K562 (cell line): ENCODE measurements around the gene TAAR9. TPM values are rescaled to one million over a fixed set of nuclear protein-coding genes. Genes with fewer than 3 reads are reported as not detected.

Experiments used
- ATAC-seq: fragments of 200-7000 bp; cut with Tn5 transposase; 3 replicates; pipeline ENCODE4 v1.9.1; 2020; ENCODE audit warnings: moderate library complexity
- BruUV-seq: library from RNA; stranded (reverse); fragments of 400-500 nt; replicated peaks from 2 replicates; lab custom pipeline; 2021; lab: Mats Ljungman, UMichigan
- CTCF ChIA-PET: fragments of 300-600 bp; formaldehyde crosslinking; extraction: SDS; loops from one replicate; lab custom pipeline; 2021; ENCODE audit warnings: low intra/inter-chr PET ratio; lab: Yijun Ruan, JAX
- POLR2A ChIA-PET: fragments of 300-600, 350-650 bp; sonication (Branson Sonifier 250); formaldehyde crosslinking; extraction: SDS; loops from one replicate; lab custom pipeline; 2021; ENCODE audit warnings: antibody characterized with exemption, inconsistent platforms; lab: Yijun Ruan, JAX
- DNase-seq, 4 experiments: peaks; one replicate each; pipeline versions ENCODE4 v3.0.0 to v3.0.0-alpha.2; 2011 to 2018; ENCODE audit warnings: low spot score in 3 of 4, mixed read lengths in 3 of 4; ENCODE audit errors: extremely low read depth in 1 of 4
- FAIRE-seq: peaks from 2 replicates; lab custom pipeline; 2011; peaks lifted over from hg19 to GRCh38; lab: Jason Lieb, UNC
- H2AFZ ChIP-seq: 2 replicates; pipeline ENCODE4 v1.6.0; 2011; ENCODE audit warnings: low read depth, low read length, control low read depth, inconsistent platforms
- H3K27ac ChIP-seq: fragments of 200-600 bp; 3 replicates; pipeline ENCODE4 v1.8.0; 2011; ENCODE audit warnings: low read depth, mild to moderate bottlenecking, control low read depth, inconsistent platforms, low read length, moderate library complexity, mixed read lengths; ENCODE audit errors: extremely low read depth
- H3K27me3 ChIP-seq, 2 experiments: fragments of 300-600 bp in 1 of 2; 2 replicates in 1 of 2; 3 replicates in 1 of 2; pipeline versions ENCODE4 v1.6.0 to v1.8.0; 2011; ENCODE audit warnings: inconsistent platforms in 2 of 2, low read length in 2 of 2, mild to moderate bottlenecking in 1 of 2, mixed read lengths in 1 of 2, moderate library complexity in 1 of 2; ENCODE audit not compliant: control insufficient read depth in 2 of 2, insufficient read depth in 2 of 2
- H3K36me3 ChIP-seq: fragments of 300-600 bp; 3 replicates; pipeline ENCODE4 v1.8.0; 2011; ENCODE audit warnings: mild to moderate bottlenecking, low read length, inconsistent platforms; ENCODE audit not compliant: control insufficient read depth, insufficient read depth
- H3K4me1 ChIP-seq, 2 experiments: fragments of 200-600 bp in 1 of 2; replicated peaks in 1 of 2; 2 replicates in 1 of 2; 3 replicates in 1 of 2; pipeline versions ENCODE4 v1.5.1 to v1.8.0; 2011; ENCODE audit warnings: inconsistent platforms in 2 of 2, low read length in 2 of 2, mild to moderate bottlenecking in 1 of 2, mixed read lengths in 1 of 2, moderate library complexity in 1 of 2; ENCODE audit not compliant: control insufficient read depth in 2 of 2, insufficient read depth in 2 of 2
- H3K4me2 ChIP-seq: 2 replicates; pipeline ENCODE4 v1.6.1; 2011; ENCODE audit warnings: low read length, control low read depth, inconsistent platforms, mixed read lengths; ENCODE audit not compliant: insufficient read depth
- H3K4me3 ChIP-seq: fragments of 200-600 bp; sonication (generic), shearing (Covaris generic); 2 replicates; pipeline ENCODE4 v1.5.1; 2016; ENCODE audit warnings: control low read depth, inconsistent platforms
- H3K79me2 ChIP-seq: fragments of 200-600 bp; 3 replicates; pipeline ENCODE4 v1.8.0; 2011; ENCODE audit warnings: low read length, inconsistent platforms; ENCODE audit not compliant: control insufficient read depth, insufficient read depth
- H3K9ac ChIP-seq, 2 experiments: 2 replicates each; pipeline versions ENCODE4 v1.6.0 to v1.6.1; 2011; ENCODE audit warnings: low read depth in 2 of 2, low read length in 2 of 2, control low read depth in 1 of 2, inconsistent platforms in 1 of 2, mild to moderate bottlenecking in 1 of 2, mixed read lengths in 1 of 2; ENCODE audit not compliant: insufficient read depth in 1 of 2
- H3K9me1 ChIP-seq: one replicate; pipeline ENCODE4 v1.6.0; 2011; ENCODE audit warnings: inconsistent platforms, mild to moderate bottlenecking, low read length, moderate library complexity; ENCODE audit not compliant: control insufficient read depth, insufficient read depth
- H3K9me3 ChIP-seq: replicated peaks from 2 replicates; pipeline ENCODE4 v1.5.1; 2011; ENCODE audit warnings: low read depth, low read length, inconsistent platforms; ENCODE audit not compliant: control insufficient read depth, insufficient read depth
- H4K20me1 ChIP-seq: replicated peaks from 2 replicates; pipeline ENCODE4 v1.6.1; 2011; ENCODE audit warnings: low read length, inconsistent platforms, mixed read lengths; ENCODE audit not compliant: control insufficient read depth, insufficient read depth
- CLOCK ChIP-seq: fragments of 250-450 bp; sonication (Bioruptor Pico); IDR thresholded peaks from 2 replicates; pipeline ENCODE4 v1.4.0; 2020; ENCODE audit warnings: mild to moderate bottlenecking, moderate library complexity, borderline replicate concordance
- FIP1L1 ChIP-seq: fragments of 200-400 bp; formaldehyde crosslinking; IDR thresholded peaks from 2 replicates; pipeline ENCODE4 v1.6.1; 2018; ENCODE audit warnings: mild to moderate bottlenecking, low read depth, low read length; ENCODE audit not compliant: poor library complexity, severe bottlenecking
- FOXM1 ChIP-seq, 2 experiments: fragments of 450-650 bp in 1 of 2; sonication (generic) in 1 of 2; formaldehyde crosslinking in 1 of 2; IDR thresholded peaks; 2 replicates each; pipeline versions ENCODE4 v1.6.1 to v1.9.0; 2017 to 2022; ENCODE audit warnings: low read depth in 2 of 2, mild to moderate bottlenecking in 2 of 2, missing genetic modification reagents in 1 of 2, moderate library complexity in 1 of 2
- MAX ChIP-seq: sonication (generic); formaldehyde crosslinking; IDR thresholded peaks from 2 replicates; pipeline ENCODE4 v1.9.0; 2022; ENCODE audit warnings: mild to moderate bottlenecking, missing genetic modification reagents
- RBFOX2 ChIP-seq: fragments of 200-400 bp; formaldehyde crosslinking; IDR thresholded peaks from 2 replicates; pipeline ENCODE4 v1.6.1; 2017; ENCODE audit warnings: low read depth, mild to moderate bottlenecking, low read length, moderate library complexity
- SIN3B ChIP-seq: fragments of 450-650 bp; IDR thresholded peaks from 2 replicates; pipeline ENCODE4 v1.6.1; 2017; ENCODE audit warnings: low read depth, mild to moderate bottlenecking, moderate library complexity
- THRB ChIP-seq: fragments of 450-650 bp; formaldehyde crosslinking; conservative IDR thresholded peaks from 2 replicates; pipeline ENCODE4 v1.4.0; 2022; ENCODE audit warnings: mild to moderate bottlenecking, missing genetic modification characterization
- USF2 ChIP-seq: sonication (generic); formaldehyde crosslinking; IDR thresholded peaks from 2 replicates; pipeline ENCODE4 v1.5.0; 2020; ENCODE audit warnings: missing genetic modification reagents
- ZBTB12 ChIP-seq: fragments of 250-450 bp; sonication (Bioruptor Pico); IDR thresholded peaks from 2 replicates; pipeline ENCODE4 v1.4.0; 2020
- ZNF12 ChIP-seq: sonication (generic); formaldehyde crosslinking; IDR thresholded peaks from 2 replicates; pipeline ENCODE4 v1.4.0; 2020; ENCODE audit warnings: mild to moderate bottlenecking, missing genetic modification reagents
- ZNF184 ChIP-seq: sonication (generic); formaldehyde crosslinking; IDR thresholded peaks from 2 replicates; pipeline ENCODE4 v1.5.0; 2020; ENCODE audit warnings: missing genetic modification reagents
- ZNF280B ChIP-seq: fragments of 250-450 bp; sonication (Bioruptor Pico); IDR thresholded peaks from 2 replicates; pipeline ENCODE4 v1.5.1; 2021; ENCODE audit warnings: mild to moderate bottlenecking
- WGBS: fragments of 100-300 bp; shearing (Covaris generic); methylation state at CpG from one replicate; pipeline ENCODE4 v1.1.6; 2016; ENCODE audit warnings: low coverage, mixed read lengths; ENCODE audit not compliant: insufficient coverage; ENCODE audit errors: missing lambda C conversion rate; 5-methylcytosine and 5-hydroxymethylcytosine counted together
- in situ Hi-C: fragments of 300-500 bp; cut with MboI; formaldehyde crosslinking; loops from 4 replicates; pipeline ENCODE4 v1.15.0; 2018; ENCODE audit warnings: inconsistent platforms, mixed read lengths
- intact Hi-C: fragments of 100-400 bp; cut with micrococcal nuclease; formaldehyde crosslinking; loops from 2 replicates; pipeline ENCODE4 v1.14.2; 2022
- polyA plus RNA-seq, 8 experiments: library from polyadenylated mRNA; depleted of rRNA in 4 of 8; stranded (reverse) in 5 of 8; unstranded in 3 of 8; fragments of >200 nt; fragmentation: Nextera tagmentation in 2 of 8; fragmentation: Illumina TruSeq in 1 of 8; extraction: Ambion mirVana in 2 of 8; extraction: Trizol in 1 of 8; gene quantifications; 2 replicates each; pipeline versions ENCODE4 v1.2.1 to v1.2.3, GENCODE V29; 2011 to 2014; ENCODE audit warnings: inconsistent platforms in 1 of 8, missing spikeins in 1 of 8
- total RNA-seq, 7 experiments: library from RNA; depleted of rRNA in 6 of 7; stranded (reverse); fragments of >200 nt in 6 of 7; fragmentation: Illumina TruSeq in 2 of 7; extraction: Trizol in 2 of 7; gene quantifications; 2 replicates each; pipeline versions ENCODE4 v1.2.1 to v1.2.3, GENCODE V29; 2011 to 2021; ENCODE audit warnings: low replicate concordance in 1 of 7

The TAAR9 gene
- total and polyA plus RNA-seq, 9 of the 15 experiments (the other 6 are each of a cell fraction or from before 2014, with no cell fraction given), result not detected

GRCh38 chr6:132520953-132521352 lies 17.1 kb upstream of the TAAR9 start:
- no peak overlapping the region for H3K4me2 ChIP-seq
- no peaks in the 10 kb centered on the region for H3K9me3 ChIP-seq
- no peaks in the 10 kb centered on the region for H3K9me1 ChIP-seq
- ATAC-seq (no peak), DNase-seq (no peak), FAIRE-seq (no peak)
- POLR2A ChIA-PET, result no interaction called here
- in situ Hi-C loops, result loop anchor here (25.0 kb wide), 1 partner anchor 1566 kb away; no protein-coding TSS in a partner anchor
- H2AFZ ChIP-seq, result no peak overlapping the region
- no TSS peak for BruUV-seq
- H3K9ac ChIP-seq, result no peak overlapping the region
- no peaks in the 10 kb centered on the region for H3K79me2 ChIP-seq
- H3K27me3 ChIP-seq, result peaks cover 4 to 7% of the 10 kb centered on the region in 2 experiments; a peak in 4 of 5 replicates
- H3K4me3 ChIP-seq, result no peak overlapping the region
- TF ChIP-seq CLOCK (no peak), ZNF280B (CRISPR knock-in tag) (no peak), FIP1L1 (no peak), RBFOX2 (no peak), FOXM1 (IDR thresholded peaks at IDR 0.05; ENCODE audit: low read depth) (no peak), FOXM1 (CRISPR knock-in tag; IDR thresholded peaks at IDR 0.05; ENCODE audit: low read depth) (no peak), SIN3B (no peak), ZNF184 (CRISPR knock-in tag) (no peak), ZBTB12 (CRISPR knock-in tag) (no peak), ZNF12 (CRISPR knock-in tag) (no peak), MAX (CRISPR knock-in tag) (no peak), THRB (CRISPR knock-in tag) (no peak), USF2 (CRISPR knock-in tag) (no peak)
- no peaks in the 10 kb centered on the region for H4K20me1 ChIP-seq
- no peak overlapping the region for H3K27ac ChIP-seq
- no peaks in the 10 kb centered on the region for H3K36me3 ChIP-seq
- CTCF ChIA-PET, result no interaction called here
- no peaks in the 10 kb centered on the region for H3K4me1 ChIP-seq
- intact Hi-C loops, result loop anchor here (10.0 kb wide), 1 partner anchor 1394 kb away; no protein-coding TSS in a partner anchor
- 0% methylated on average over 2 of the region's 2 CpGs for WGBS
